WI38 (cell line): ENCODE data around the gene KIF3A.

Experiments
- H3K4me3 ChIP-seq: 2 replicates; pipeline ENCODE4 v1.5.1; 2011; ENCODE audit warnings: low read depth, mild to moderate bottlenecking, control low read depth, low read length
- CTCF ChIP-seq: IDR thresholded peaks from 2 replicates; pipeline ENCODE4 v1.5.1; 2012; ENCODE audit warnings: low read depth, mild to moderate bottlenecking, control low read depth, low read length

Gene KIF3A

GRCh38 chr5:132669455-132669820 is 67.9 kb downstream of the KIF3A start:
- no peak for TF ChIP-seq CTCF

DNA sequence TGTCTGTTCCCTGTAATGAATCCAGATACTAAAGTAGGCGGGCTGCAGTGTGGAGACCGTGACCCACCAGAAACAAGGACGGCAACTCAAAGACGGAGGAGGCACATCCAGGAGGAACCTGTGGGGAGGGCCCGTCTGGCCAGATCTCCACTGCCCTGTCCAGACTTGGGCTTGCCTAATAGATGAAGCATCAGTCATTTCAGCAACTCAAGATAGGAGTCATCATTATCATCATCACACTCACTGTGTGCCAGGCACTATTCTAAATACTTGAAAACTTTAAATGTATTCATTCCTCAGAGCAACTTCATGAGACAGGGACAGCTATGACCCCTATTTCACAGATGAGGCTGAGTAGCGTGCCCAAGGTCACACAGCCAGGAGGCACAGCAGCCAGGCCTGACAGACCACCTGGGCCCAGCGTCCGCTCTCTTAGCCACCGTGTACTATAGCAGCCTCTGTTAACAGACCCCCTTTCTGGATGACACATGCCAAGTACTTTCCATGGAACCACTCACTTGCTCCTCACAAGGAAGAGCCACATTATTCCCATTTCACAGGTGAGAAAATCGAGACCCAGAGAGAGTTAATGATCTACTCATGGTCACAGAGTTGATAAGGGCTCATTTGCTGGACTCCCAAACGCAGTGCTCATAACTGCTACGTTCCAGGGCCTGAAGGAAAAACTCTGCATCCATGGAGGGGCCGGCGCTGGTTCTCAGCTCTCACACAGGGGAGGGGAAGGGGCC is 68.5 kb downstream of the KIF3A start:
- H3K4me3 ChIP-seq: no peak overlapping the region
- no peak for TF ChIP-seq CTCF

More at GRCh38 chr5:132669455-132669820, 67.9 kb downstream of the KIF3A start:
- no peak overlapping the region for H3K4me3 ChIP-seq

DNA sequence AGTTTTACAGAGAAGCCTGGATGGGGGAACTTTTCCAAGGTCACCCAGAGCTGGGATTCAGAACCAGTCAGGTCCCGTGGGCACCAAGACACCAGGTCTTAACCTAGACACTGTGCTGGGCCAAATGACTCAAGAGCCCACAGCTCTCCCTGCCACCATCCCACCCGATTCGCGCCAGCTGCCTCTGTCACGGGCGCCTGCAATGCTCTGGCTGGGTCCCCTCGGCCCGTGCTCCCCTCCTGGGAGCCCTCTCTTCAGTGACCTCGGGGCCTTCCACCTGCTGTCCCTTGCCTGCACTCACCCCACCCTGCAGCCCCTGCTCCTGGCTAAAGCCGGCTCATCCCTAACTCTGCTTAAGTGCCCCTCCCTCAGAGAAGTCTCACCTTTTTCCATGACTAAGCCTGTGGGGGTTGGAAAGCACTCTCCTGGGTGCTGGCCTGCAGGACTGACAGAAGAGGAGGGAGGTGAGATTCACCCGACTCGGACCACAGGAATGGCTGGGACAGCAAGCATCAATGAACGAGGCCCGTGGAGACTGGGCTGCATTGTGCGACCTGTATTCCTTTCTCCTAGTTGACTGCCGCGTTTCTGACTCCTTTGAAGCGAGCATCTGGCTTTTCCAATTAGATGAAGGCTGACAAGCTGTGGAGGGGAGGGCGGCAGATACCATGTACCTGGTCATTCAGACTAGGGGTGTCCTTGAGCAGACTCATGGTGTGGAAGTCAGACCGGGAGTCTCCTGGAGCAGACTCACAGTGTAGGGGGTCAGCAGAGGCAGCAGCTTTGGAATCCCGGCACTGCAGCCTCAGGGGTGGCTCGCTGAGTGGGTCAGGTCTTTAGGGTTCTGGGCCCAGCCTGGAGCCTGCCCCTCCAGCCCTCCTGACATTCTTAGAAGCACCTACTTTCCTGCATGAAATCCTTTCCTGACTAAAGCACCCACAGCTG is 69.3 kb downstream of the KIF3A start:
- no peak overlapping the region for H3K4me3 ChIP-seq
- TF ChIP-seq CTCF: no peak

DNA sequence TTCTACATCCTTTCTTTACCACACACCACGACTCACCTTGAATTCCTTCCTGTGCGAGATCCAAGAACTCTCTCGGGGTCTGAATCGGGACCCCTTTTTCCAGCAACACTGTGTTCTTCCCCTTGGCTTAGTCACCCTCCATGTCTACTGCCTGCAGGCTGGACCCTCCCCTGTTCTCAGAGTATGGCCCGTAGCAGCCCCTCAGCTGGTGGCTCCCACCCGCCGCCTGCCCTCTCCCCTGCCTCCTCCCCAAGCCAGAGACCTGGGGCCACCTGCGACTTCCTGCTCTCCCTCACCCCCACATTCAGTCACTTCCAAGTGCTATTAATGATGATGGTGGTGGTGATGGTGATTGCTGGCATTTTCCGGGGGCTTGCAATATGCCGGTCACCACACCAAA is 70.0 kb downstream of the KIF3A start:
- no peak overlapping the region for H3K4me3 ChIP-seq
- no peak for TF ChIP-seq CTCF

DNA sequence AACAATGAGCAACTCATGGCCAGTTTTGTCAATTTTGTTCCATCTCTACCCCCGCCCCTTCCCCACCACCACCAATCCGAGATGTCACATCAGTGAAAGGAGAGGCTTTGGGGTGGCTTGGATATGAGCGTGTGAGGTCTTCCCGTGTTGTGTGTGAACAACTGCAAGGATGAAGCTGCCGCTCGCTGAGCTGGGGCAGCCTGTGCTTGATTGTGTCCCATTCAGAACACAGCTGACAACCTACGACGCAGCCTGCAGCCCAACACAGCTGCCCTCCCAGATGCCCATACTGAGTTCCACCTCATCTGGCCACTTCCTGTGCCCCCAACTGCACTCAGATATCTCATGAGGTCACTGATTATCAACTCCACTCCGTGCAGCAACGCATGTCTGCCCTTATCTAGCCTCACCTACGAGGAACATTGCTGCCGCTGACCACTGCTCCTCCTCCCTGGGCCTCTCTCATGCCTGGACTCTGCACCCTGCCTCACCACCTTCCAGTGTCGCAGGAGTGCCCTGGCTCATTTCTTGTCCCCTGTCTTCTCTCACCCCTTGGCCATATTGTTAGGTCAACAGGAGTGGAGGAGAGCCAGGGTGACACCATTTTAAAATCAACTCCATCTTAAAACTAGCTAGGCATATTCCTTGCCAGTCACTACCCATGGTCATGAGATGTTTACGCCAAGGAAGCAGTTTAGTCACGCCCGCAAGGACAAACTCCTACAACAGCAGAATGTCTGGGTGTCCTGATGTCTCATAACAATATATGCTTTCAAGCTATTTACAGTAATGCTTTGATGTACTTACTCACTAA is 70.8 kb downstream of the KIF3A start:
- TF ChIP-seq CTCF: no peak
- no peak overlapping the region for H3K4me3 ChIP-seq

- TF ChIP-seq CTCF: no peak
- H3K4me3 ChIP-seq: no peak overlapping the region
Observed at GRCh38 chr5:132665574-132666080, 71.7 kb downstream of the KIF3A start.
